ENCODE results near the gene CSGALNACT2. TPM values are rescaled to one million over a fixed set of nuclear protein-coding genes. Genes with fewer than 3 reads are reported as not detected.
A peak's percentile ranks its signal among the peaks of the same experiment; 100 is the strongest.

Gene CSGALNACT2
- total RNA-seq, 1 experiment from 2014 or later: 6.4 TPM

- BruUV-seq (replicated peaks): no TSS peak
- DNase-seq: peak in 1 of 2 experiments; percentile 32
- H3K9me3 Mint-ChIP-seq (ENCODE audit: unreplicated experiment): no peaks in the 10 kb centered on the region
- no peaks in the 10 kb centered on the region for H3K36me3 ChIP-seq (ENCODE audit: control insufficient read depth, insufficient read depth, low read length)
- H3K4me3 Mint-ChIP-seq (ENCODE audit: unreplicated experiment): no peak overlapping the region
- H3K4me1 ChIP-seq: no peaks in the 10 kb centered on the region
- H3K4me1 Mint-ChIP-seq (ENCODE audit: low read depth, unreplicated experiment): no peaks in the 10 kb centered on the region
- ChIA-PET POLR2A (no interaction called here), CTCF (no interaction called here)
- H3K4me3 ChIP-seq (ENCODE audit: low read depth, low read length): no peak overlapping the region
- H3K36me3 Mint-ChIP-seq (ENCODE audit: insufficient read depth, unreplicated experiment): no peaks in the 10 kb centered on the region
- peaks cover 4% of the 10 kb centered on the region for H3K27me3 Mint-ChIP-seq (ENCODE audit: insufficient read depth, unreplicated experiment)
- TF ChIP-seq, protein P1, sequence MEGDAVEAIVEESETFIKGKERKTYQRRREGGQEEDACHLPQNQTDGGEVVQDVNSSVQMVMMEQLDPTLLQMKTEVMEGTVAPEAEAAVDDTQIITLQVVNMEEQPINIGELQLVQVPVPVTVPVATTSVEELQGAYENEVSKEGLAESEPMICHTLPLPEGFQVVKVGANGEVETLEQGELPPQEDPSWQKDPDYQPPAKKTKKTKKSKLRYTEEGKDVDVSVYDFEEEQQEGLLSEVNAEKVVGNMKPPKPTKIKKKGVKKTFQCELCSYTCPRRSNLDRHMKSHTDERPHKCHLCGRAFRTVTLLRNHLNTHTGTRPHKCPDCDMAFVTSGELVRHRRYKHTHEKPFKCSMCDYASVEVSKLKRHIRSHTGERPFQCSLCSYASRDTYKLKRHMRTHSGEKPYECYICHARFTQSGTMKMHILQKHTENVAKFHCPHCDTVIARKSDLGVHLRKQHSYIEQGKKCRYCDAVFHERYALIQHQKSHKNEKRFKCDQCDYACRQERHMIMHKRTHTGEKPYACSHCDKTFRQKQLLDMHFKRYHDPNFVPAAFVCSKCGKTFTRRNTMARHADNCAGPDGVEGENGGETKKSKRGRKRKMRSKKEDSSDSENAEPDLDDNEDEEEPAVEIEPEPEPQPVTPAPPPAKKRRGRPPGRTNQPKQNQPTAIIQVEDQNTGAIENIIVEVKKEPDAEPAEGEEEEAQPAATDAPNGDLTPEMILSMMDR (IDR thresholded peaks at IDR 0.05; ENCODE audit: insufficient read depth in 1 of 2, low read depth in 1 of 2, low read length in 1 of 2, severe bottlenecking in 1 of 2, unreplicated experiment in 1 of 2): no peak
- H3K27ac Mint-ChIP-seq (ENCODE audit: unreplicated experiment): no peak overlapping the region
- H3K27me3 ChIP-seq (replicated peaks; ENCODE audit: control insufficient read depth, insufficient read depth, low read length): no peaks in the 10 kb centered on the region
- no peaks in the 10 kb centered on the region for H3K9me3 ChIP-seq
- intact Hi-C loops (cut with micrococcal nuclease; ENCODE audit: unreplicated experiment): loop anchor here (5.0 kb wide), 1 partner anchor 254 kb away; no protein-coding TSS in a partner anchor
These were observed 70.2 kb downstream of the CSGALNACT2 start for GRCh38 chr10:43208147-43209073.

GRCh38 chr10:43209074-43209455 is 70.8 kb downstream of the CSGALNACT2 start:
- Mint-ChIP-seq H3K4me3 (ENCODE audit: unreplicated experiment) (no peak overlapping the region), H3K9me3 (ENCODE audit: unreplicated experiment) (no peaks in the 10 kb centered on the region), H3K4me1 (ENCODE audit: low read depth, unreplicated experiment) (no peaks in the 10 kb centered on the region), H3K27ac (ENCODE audit: unreplicated experiment) (no peak overlapping the region), H3K27me3 (ENCODE audit: insufficient read depth, unreplicated experiment) (peaks cover 4% of the 10 kb centered on the region), H3K36me3 (ENCODE audit: insufficient read depth, unreplicated experiment) (no peaks in the 10 kb centered on the region)
- ChIA-PET POLR2A (no interaction called here), CTCF (interaction anchor here (1.4 kb wide), 1 partner anchor 57 kb away, joined by 3 read pairs; no protein-coding TSS in a partner anchor)
- no peaks in the 10 kb centered on the region for H3K36me3 ChIP-seq (ENCODE audit: control insufficient read depth, insufficient read depth, low read length)
- H3K9me3 ChIP-seq: no peaks in the 10 kb centered on the region
- intact Hi-C loops (cut with micrococcal nuclease; ENCODE audit: unreplicated experiment): loop anchor here (5.0 kb wide), 1 partner anchor 253 kb away; no protein-coding TSS in a partner anchor
- TF ChIP-seq, protein P1 (IDR thresholded peaks at IDR 0.05; ENCODE audit: insufficient read depth in 1 of 2, low read depth in 1 of 2, low read length in 1 of 2, severe bottlenecking in 1 of 2, unreplicated experiment in 1 of 2): no peak
- no peak overlapping the region for H3K4me3 ChIP-seq (ENCODE audit: low read depth, low read length)
- no peak for DNase-seq
- no peaks in the 10 kb centered on the region for H3K27me3 ChIP-seq (replicated peaks; ENCODE audit: control insufficient read depth, insufficient read depth, low read length)
- H3K4me1 ChIP-seq: no peaks in the 10 kb centered on the region
- BruUV-seq (replicated peaks): no TSS peak

- TF ChIP-seq, protein P1 (IDR thresholded peaks at IDR 0.05; ENCODE audit: insufficient read depth in 1 of 2, low read depth in 1 of 2, low read length in 1 of 2, severe bottlenecking in 1 of 2, unreplicated experiment in 1 of 2): no peak
- POLR2A ChIA-PET: no interaction called here
- H3K9me3 ChIP-seq: no peaks in the 10 kb centered on the region
- peak in 1 of 2 experiments; percentile 32 for DNase-seq
- Mint-ChIP-seq H3K4me3 (ENCODE audit: unreplicated experiment) (no peak overlapping the region), H3K9me3 (ENCODE audit: unreplicated experiment) (no peaks in the 10 kb centered on the region), H3K4me1 (ENCODE audit: low read depth, unreplicated experiment) (no peaks in the 10 kb centered on the region), H3K36me3 (ENCODE audit: insufficient read depth, unreplicated experiment) (no peaks in the 10 kb centered on the region), H3K27me3 (ENCODE audit: insufficient read depth, unreplicated experiment) (peaks cover 4% of the 10 kb centered on the region), H3K27ac (ENCODE audit: unreplicated experiment) (no peak overlapping the region)
- intact Hi-C loops (cut with micrococcal nuclease; ENCODE audit: unreplicated experiment): loop anchor here (5.0 kb wide), 1 partner anchor 253 kb away; no protein-coding TSS in a partner anchor
- CTCF ChIA-PET: interaction anchor here (1.2 to 1.4 kb wide), 2 partner anchors 8 to 56 kb away, joined by 3 read pairs; no protein-coding TSS in a partner anchor
- no peak overlapping the region for H3K4me3 ChIP-seq (ENCODE audit: low read depth, low read length)
- no peaks in the 10 kb centered on the region for H3K36me3 ChIP-seq (ENCODE audit: control insufficient read depth, insufficient read depth, low read length)
- no peaks in the 10 kb centered on the region for H3K27me3 ChIP-seq (replicated peaks; ENCODE audit: control insufficient read depth, insufficient read depth, low read length)
- H3K4me1 ChIP-seq: no peaks in the 10 kb centered on the region
- no TSS peak for BruUV-seq (replicated peaks)
These were observed 71.5 kb downstream of the CSGALNACT2 start for GRCh38 chr10:43209651-43210141.
